Spleen (tissue), 7 donors: ENCODE results near the gene TRMT2B.

Experiments
- CTCF ChIP-seq, 11 experiments: fragments of 200-600 bp in 7 of 11; fragments of 450-650 bp in 4 of 11; sonication (generic) in 4 of 11; IDR thresholded peaks in 8 of 11; conservative IDR thresholded peaks in 3 of 11; 1 replicate in 7 of 11; 2 replicates in 4 of 11; pipeline versions ENCODE4 v1.4.0 to v1.8.0; 2016 to 2021; ENCODE audit warnings: antibody characterized with exemption in 11 of 11, inconsistent platforms in 4 of 11, mild to moderate bottlenecking in 1 of 11
- POLR2A ChIP-seq, 3 donors: fragments of 450-650 bp; IDR thresholded peaks; one replicate each; pipeline ENCODE4 v1.5.1; 2017; ENCODE audit warnings: antibody characterized with exemption in 3 of 3, mild to moderate bottlenecking in 1 of 3
- donor health status: DM: no; HTN: no; CAD: no; lungs with moderate emphysema.
- donor health status: DM: no; HTN: no; CAD: no.
- donor health status: DM: no; HTN: no; CAD: no.

DNA sequence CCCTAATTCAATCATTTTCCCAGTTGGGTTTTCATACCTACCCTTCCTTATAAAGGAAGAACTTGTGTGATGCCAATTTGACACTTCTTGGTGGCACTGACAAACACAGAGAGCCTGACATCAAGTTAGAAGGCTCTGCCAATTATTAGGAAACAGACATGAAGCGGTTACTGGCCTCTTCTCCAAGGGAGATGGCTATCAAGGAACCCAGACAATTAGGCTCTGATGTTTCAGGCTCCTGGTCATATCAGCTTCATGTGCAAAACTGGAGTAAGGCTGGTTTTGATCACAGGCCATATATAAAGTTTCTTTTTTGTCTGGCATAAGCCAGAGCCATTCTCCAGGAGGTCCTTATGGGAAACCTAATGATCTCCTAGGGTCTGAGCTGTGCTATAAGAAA is 82.0 kb downstream of the TRMT2B start:
- TF ChIP-seq CTCF (IDR thresholded peaks at IDR 0.05 in 8 of 11, conservative IDR thresholded peaks at IDR 0.05 in 3 of 11) = no peak
- no peak for TF ChIP-seq POLR2A (IDR thresholded peaks at IDR 0.05)
